Measurements from ENCODE around the gene ESRP2. TPM values are rescaled to one million over a fixed set of nuclear protein-coding genes. Genes with fewer than 3 reads are reported as not detected.

The ESRP2 gene
- polyA plus RNA-seq, 2 donors, result 80.5 to 90.5 TPM

DNA sequence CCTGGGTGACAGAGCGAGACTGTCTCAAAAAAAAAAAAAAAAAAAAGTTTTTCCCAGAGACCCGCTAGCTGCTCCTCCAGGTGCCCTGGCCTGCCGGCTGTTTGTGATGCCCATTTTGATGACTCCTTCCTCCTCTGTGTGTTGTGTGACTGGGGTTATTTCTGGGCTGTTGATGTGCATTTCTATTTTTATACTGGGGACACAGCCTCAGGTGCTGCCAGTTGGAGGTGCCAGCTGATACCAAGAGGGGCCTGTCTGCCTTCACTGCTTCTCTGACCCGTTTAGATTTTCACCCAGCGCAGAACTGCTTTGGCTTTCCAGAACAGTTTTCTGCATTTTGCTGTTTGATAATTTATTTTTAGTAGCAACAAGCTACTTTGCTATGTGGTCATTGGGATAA is 15.9 kb upstream of the ESRP2 start:
- Histone ChIP-seq H3K9me3 (ENCODE audit: control insufficient read depth in 2 of 2, insufficient read depth in 1 of 2, low read depth in 1 of 2, low read length in 1 of 2) (no peaks in the 10 kb centered on the region), H3K27me3 (ENCODE audit: control insufficient read depth in 1 of 2, insufficient read depth in 2 of 2, low read length in 2 of 2) (no peaks in the 10 kb centered on the region), H3K36me3 (ENCODE audit: control insufficient read depth in 2 of 2, insufficient read depth in 2 of 2, low read length in 1 of 2) (peaks cover 0 to 14% of the 10 kb centered on the region in 2 donors), H3K4me3 (ENCODE audit: low read depth in 1 of 2, low read length in 2 of 2) (no peak overlapping the region), H3K4me1 (ENCODE audit: control insufficient read depth in 2 of 2, insufficient read depth in 2 of 2, low read length in 1 of 2) (peaks cover 0 to 3% of the 10 kb centered on the region in 2 donors), H3K27ac (ENCODE audit: low read depth in 2 of 2, low read length in 1 of 2) (no peak overlapping the region)
- WGBS, 2 donors, result 83 to 93% methylated on average over 5 of the region's 5 CpGs

DNA sequence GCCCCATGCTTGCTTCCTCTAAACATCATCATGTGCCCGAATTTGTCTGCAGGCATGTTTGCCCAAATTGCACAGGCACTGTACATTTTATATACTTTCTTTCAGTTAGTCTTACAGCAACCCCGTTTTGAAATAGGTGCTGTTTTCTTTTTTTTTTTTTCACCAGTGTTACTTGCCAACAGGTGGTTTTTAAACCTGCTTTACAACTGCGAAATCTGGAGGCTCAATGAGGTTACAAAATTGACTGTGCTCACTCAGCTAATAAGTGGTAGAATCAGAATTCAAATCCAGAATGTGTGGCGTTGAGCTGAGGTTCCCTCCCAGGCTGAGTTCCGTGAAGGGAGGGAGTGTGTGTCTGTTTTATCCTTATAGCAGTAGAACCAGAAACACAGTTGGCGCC is 15.0 kb upstream of the ESRP2 start:
- Histone ChIP-seq H3K36me3 (ENCODE audit: control insufficient read depth in 2 of 2, insufficient read depth in 2 of 2, low read length in 1 of 2) (peaks cover 0 to 14% of the 10 kb centered on the region in 2 donors), H3K27me3 (ENCODE audit: control insufficient read depth in 1 of 2, insufficient read depth in 2 of 2, low read length in 2 of 2) (no peaks in the 10 kb centered on the region), H3K9me3 (ENCODE audit: control insufficient read depth in 2 of 2, insufficient read depth in 1 of 2, low read depth in 1 of 2, low read length in 1 of 2) (no peaks in the 10 kb centered on the region), H3K4me1 (ENCODE audit: control insufficient read depth in 2 of 2, insufficient read depth in 2 of 2, low read length in 1 of 2) (peaks cover 6 to 10% of the 10 kb centered on the region in 2 donors), H3K4me3 (ENCODE audit: low read depth in 1 of 2, low read length in 2 of 2) (no peak overlapping the region), H3K27ac (ENCODE audit: low read depth in 2 of 2, low read length in 1 of 2) (no peak overlapping the region)
- WGBS, 2 donors, result 81 to 84% methylated on average over 6 of the region's 6 CpGs

DNA sequence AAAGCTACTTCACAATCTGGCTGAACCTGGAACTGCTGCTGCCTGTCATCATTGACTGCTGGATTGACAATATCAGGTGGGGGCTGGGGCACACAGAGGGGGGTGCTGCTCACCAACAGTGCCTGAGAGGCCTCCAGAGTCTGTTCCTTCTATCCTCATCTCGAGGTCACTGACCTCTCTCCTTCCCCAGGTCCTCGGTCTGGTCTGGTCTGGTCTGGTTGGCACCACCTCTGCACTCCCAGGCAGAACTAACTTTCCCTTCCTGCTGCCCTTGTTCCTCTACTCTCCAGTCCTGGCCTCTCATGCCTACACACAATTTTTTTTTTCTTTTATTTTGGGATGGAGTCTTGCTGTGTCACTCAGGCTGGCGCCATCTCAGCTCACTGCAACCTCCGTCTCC is 13.4 kb upstream of the ESRP2 start:
- H3K27me3 ChIP-seq (ENCODE audit: control insufficient read depth in 1 of 2, insufficient read depth in 2 of 2, low read length in 2 of 2), result no peaks in the 10 kb centered on the region
- H3K27ac ChIP-seq (ENCODE audit: low read depth in 2 of 2, low read length in 1 of 2), result no peak overlapping the region
- WGBS, 2 donors, result 87 to 91% methylated on average over 4 of the region's 4 CpGs
- H3K36me3 ChIP-seq (ENCODE audit: control insufficient read depth in 2 of 2, insufficient read depth in 2 of 2, low read length in 1 of 2), result peaks cover 0 to 3% of the 10 kb centered on the region in 2 donors
- H3K4me1 ChIP-seq (ENCODE audit: control insufficient read depth in 2 of 2, insufficient read depth in 2 of 2, low read length in 1 of 2), result peaks cover 6 to 17% of the 10 kb centered on the region in 2 donors
- H3K9me3 ChIP-seq (ENCODE audit: control insufficient read depth in 2 of 2, insufficient read depth in 1 of 2, low read depth in 1 of 2, low read length in 1 of 2), result no peaks in the 10 kb centered on the region
- H3K4me3 ChIP-seq (ENCODE audit: low read depth in 1 of 2, low read length in 2 of 2), result no peak overlapping the region

DNA sequence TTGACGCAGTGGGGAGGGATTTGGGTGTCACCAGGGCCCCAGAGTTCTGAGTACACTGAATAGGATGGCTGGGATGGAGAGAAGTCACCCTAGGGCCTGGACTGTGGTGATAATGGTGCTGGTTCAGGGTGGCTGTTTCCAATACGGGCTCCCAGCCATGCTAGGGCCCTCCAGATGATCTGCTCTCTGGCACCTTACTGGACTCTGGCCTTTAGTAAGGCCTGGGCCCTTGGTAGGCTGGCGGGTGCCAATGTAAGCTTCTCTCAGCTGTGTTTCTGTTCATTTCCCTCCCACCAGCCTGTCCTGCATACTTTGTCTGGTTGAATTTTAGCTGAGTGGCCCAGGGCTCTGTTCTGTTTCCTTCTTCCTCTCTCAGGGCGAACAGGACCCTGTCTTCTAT is 12.0 kb upstream of the ESRP2 start:
- no peak overlapping the region for H3K27ac ChIP-seq (ENCODE audit: low read depth in 2 of 2, low read length in 1 of 2)
- H3K4me1 ChIP-seq (ENCODE audit: control insufficient read depth in 2 of 2, insufficient read depth in 2 of 2, low read length in 1 of 2), result peaks cover 6 to 19% of the 10 kb centered on the region in 2 donors
- H3K9me3 ChIP-seq (ENCODE audit: control insufficient read depth in 2 of 2, insufficient read depth in 1 of 2, low read depth in 1 of 2, low read length in 1 of 2), result no peaks in the 10 kb centered on the region
- WGBS, 2 donors, result 77 to 81% methylated on average over 4 of the region's 4 CpGs
- H3K36me3 ChIP-seq (ENCODE audit: control insufficient read depth in 2 of 2, insufficient read depth in 2 of 2, low read length in 1 of 2), result no peaks in the 10 kb centered on the region
- H3K27me3 ChIP-seq (ENCODE audit: control insufficient read depth in 1 of 2, insufficient read depth in 2 of 2, low read length in 2 of 2), result no peaks in the 10 kb centered on the region
- H3K4me3 ChIP-seq (ENCODE audit: low read depth in 1 of 2, low read length in 2 of 2), result no peak overlapping the region

DNA sequence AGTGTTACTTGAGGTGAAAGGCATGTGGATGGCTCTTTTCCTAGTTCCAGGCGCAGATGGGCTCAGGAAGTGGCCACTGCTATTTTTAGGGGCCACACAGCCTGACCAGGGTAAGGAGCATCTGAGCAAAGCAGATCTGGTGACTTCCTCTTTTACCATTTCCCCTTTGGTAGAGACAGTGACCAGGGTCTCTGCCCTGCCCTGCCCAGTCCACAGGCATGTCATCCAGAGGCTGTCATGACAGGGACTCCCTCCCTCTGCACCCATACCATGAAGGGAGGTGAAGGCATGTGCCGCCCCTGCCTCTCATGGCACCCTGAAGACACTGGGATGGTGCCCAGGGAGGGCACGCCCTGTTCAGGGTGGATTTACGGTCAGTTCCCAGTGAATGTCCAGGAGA is 11.5 kb upstream of the ESRP2 start:
- Histone ChIP-seq H3K4me3 (ENCODE audit: low read depth in 1 of 2, low read length in 2 of 2) (no peak overlapping the region), H3K36me3 (ENCODE audit: control insufficient read depth in 2 of 2, insufficient read depth in 2 of 2, low read length in 1 of 2) (no peaks in the 10 kb centered on the region), H3K4me1 (ENCODE audit: control insufficient read depth in 2 of 2, insufficient read depth in 2 of 2, low read length in 1 of 2) (peaks cover 6 to 19% of the 10 kb centered on the region in 2 donors), H3K27ac (ENCODE audit: low read depth in 2 of 2, low read length in 1 of 2) (no peak overlapping the region), H3K27me3 (ENCODE audit: control insufficient read depth in 1 of 2, insufficient read depth in 2 of 2, low read length in 2 of 2) (no peaks in the 10 kb centered on the region), H3K9me3 (ENCODE audit: control insufficient read depth in 2 of 2, insufficient read depth in 1 of 2, low read depth in 1 of 2, low read length in 1 of 2) (no peaks in the 10 kb centered on the region)
- 83 to 89% methylated on average over 4 of the region's 4 CpGs for WGBS, 2 donors

DNA sequence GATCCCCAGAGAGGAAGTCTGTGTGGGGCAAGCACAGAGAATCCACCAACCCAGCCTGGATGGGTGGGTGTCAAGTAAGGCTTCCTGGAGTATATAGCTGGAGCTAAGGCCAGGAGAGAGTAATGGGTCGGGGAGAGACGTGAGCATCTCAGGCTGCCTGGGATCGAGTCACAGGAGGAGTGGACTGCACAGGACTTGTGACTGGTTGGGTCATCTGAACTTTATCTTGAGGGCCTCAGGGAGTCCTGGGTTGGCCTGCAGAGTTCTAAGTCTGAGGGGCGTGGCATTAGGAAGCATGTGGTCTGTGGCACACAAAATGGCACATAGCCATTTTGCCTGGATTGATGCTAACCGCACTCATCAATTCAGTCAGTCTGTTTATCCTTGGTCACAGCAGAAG is 10.7 kb upstream of the ESRP2 start:
- H3K27ac ChIP-seq (ENCODE audit: low read depth in 2 of 2, low read length in 1 of 2), result peak overlapping the region in 1 of 2 donors; percentile 15

DNA sequence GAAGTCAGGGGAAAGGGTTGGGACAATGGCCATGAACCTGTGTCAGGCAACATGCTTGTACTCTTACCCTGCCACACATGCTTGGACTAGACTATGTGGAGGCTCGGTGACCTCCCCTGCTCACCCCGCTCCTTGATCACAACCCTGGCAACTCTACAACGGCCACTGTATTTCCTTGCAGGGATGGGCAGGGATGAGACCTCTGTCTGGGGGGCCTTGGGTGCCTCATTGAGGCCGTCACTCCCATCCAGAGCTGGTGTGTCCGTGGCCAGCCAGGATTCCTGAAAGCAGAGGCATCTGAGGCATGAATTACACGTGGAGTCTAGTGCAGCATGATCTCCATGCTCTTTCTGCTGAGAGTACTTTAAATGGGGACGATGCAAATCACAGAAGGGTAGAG is 10.2 kb upstream of the ESRP2 start:
- 81 to 85% methylated on average over 7 of the region's 7 CpGs for WGBS, 2 donors
- H3K27me3 ChIP-seq (ENCODE audit: control insufficient read depth in 1 of 2, insufficient read depth in 2 of 2, low read length in 2 of 2), result no peaks in the 10 kb centered on the region
- peak overlapping the region in 1 of 2 donors; percentile 15 for H3K27ac ChIP-seq (ENCODE audit: low read depth in 2 of 2, low read length in 1 of 2)
- no peaks in the 10 kb centered on the region for H3K36me3 ChIP-seq (ENCODE audit: control insufficient read depth in 2 of 2, insufficient read depth in 2 of 2, low read length in 1 of 2)
- no peaks in the 10 kb centered on the region for H3K9me3 ChIP-seq (ENCODE audit: control insufficient read depth in 2 of 2, insufficient read depth in 1 of 2, low read depth in 1 of 2, low read length in 1 of 2)
- peaks cover 6 to 19% of the 10 kb centered on the region in 2 donors for H3K4me1 ChIP-seq (ENCODE audit: control insufficient read depth in 2 of 2, insufficient read depth in 2 of 2, low read length in 1 of 2)
- peak overlapping the region; percentile 77 to 87 for H3K4me3 ChIP-seq (ENCODE audit: low read depth in 1 of 2, low read length in 2 of 2)

More for the DNA sequence above, 10.7 kb upstream of the ESRP2 start:
- Histone ChIP-seq H3K4me3 (ENCODE audit: low read depth in 1 of 2, low read length in 2 of 2) (no peak overlapping the region), H3K27me3 (ENCODE audit: control insufficient read depth in 1 of 2, insufficient read depth in 2 of 2, low read length in 2 of 2) (no peaks in the 10 kb centered on the region), H3K4me1 (ENCODE audit: control insufficient read depth in 2 of 2, insufficient read depth in 2 of 2, low read length in 1 of 2) (peaks cover 6 to 19% of the 10 kb centered on the region in 2 donors), H3K36me3 (ENCODE audit: control insufficient read depth in 2 of 2, insufficient read depth in 2 of 2, low read length in 1 of 2) (no peaks in the 10 kb centered on the region), H3K9me3 (ENCODE audit: control insufficient read depth in 2 of 2, insufficient read depth in 1 of 2, low read depth in 1 of 2, low read length in 1 of 2) (no peaks in the 10 kb centered on the region)
- WGBS, 2 donors, result 65 to 74% methylated on average over 5 of the region's 5 CpGs

DNA sequence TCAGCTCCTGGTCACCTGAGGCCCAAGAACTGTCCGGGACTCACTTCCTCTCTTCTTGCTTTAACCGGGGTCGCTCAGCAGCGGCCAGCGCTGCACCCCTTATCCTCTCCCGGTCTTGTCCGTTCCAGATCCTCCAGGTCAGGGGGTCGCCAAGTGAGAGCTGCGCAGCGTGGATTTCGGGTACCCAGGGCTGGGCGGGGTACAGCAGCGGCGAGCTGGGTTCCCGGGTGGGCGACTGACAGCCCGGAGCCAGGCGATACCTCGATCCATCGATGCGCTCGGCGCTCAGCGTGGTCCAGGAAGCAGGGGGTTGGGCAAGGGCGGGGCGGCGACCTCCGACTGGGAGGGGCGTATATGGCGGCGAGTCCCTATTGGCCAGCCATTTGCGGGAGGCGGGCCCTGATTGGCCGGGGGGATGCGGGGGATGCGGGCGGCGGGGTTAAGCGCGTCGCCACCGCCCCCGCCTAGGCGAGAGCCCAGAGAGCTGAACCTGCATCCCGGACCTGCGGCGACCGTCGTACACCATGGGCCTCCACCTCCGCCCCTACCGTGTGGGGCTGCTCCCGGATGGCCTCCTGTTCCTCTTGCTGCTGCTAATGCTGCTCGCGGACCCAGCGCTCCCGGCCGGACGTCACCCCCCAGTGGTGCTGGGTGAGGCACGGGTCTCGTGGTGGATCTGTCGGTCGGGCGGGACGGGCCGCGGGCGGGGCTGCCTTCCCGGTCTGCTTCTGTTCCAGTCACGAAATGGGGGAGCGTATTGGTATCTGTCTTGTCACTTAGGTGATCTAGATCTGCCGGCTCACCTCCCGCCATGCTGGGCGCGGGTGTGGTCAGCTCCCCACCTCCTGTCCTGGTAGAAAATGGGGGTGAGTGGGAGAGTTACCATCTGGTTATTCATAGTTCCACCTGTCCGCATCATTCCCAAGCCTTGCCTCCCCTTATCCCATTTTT is 9.3 kb upstream of the ESRP2 start, which contains the start of gene PLA2G15:
TSS of gene PLA2G15 (plus strand) at position 471 of the 951 bp plus-strand sequence. CDS start at position 525, 54 bp downstream.
- Histone ChIP-seq H3K4me1 (ENCODE audit: control insufficient read depth in 2 of 2, insufficient read depth in 2 of 2, low read length in 1 of 2) (peaks cover 6 to 19% of the 10 kb centered on the region in 2 donors), H3K4me3 (ENCODE audit: low read depth in 1 of 2, low read length in 2 of 2) (peak within 1 kb of the TSS; percentile 77 to 87), H3K36me3 (ENCODE audit: control insufficient read depth in 2 of 2, insufficient read depth in 2 of 2, low read length in 1 of 2) (no peaks in the 10 kb centered on the region), H3K27ac (ENCODE audit: low read depth in 2 of 2, low read length in 1 of 2) (peak within 1 kb of the TSS in 1 of 2 donors; percentile 54), H3K27me3 (ENCODE audit: control insufficient read depth in 1 of 2, insufficient read depth in 2 of 2, low read length in 2 of 2) (no peaks in the 10 kb centered on the region), H3K9me3 (ENCODE audit: control insufficient read depth in 2 of 2, insufficient read depth in 1 of 2, low read depth in 1 of 2, low read length in 1 of 2) (no peaks in the 10 kb centered on the region)
- WGBS, 2 donors, result 1% methylated on average over 72 to 75 of the region's 75 CpGs

DNA sequence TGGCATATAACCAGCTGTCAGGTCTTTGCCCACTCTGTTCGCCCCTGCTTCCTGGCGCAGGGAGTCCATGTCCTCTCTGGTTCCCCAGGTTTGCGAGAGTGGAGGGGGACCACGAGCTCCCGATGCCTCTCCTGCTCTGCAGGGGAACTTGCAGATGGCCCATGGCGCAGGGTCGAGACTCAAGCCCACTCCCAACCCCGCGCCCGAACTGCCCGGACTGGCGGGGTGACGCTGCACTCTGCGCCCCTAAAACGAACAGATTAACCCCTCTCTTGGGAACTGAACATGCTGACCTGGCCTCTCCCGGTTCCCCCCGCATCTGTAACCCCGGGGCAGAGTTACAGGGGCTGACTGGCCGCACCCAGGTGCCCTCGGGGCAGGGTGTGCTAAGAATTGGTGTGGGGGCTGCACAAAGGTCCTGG is 8.6 kb upstream of the ESRP2 start:
- WGBS, 2 donors, result 9% methylated on average over 20 of the region's 20 CpGs
- no peaks in the 10 kb centered on the region for H3K36me3 ChIP-seq (ENCODE audit: control insufficient read depth in 2 of 2, insufficient read depth in 2 of 2, low read length in 1 of 2)
- H3K27me3 ChIP-seq (ENCODE audit: control insufficient read depth in 1 of 2, insufficient read depth in 2 of 2, low read length in 2 of 2), result no peaks in the 10 kb centered on the region
- no peaks in the 10 kb centered on the region for H3K9me3 ChIP-seq (ENCODE audit: control insufficient read depth in 2 of 2, insufficient read depth in 1 of 2, low read depth in 1 of 2, low read length in 1 of 2)
- H3K4me3 ChIP-seq (ENCODE audit: low read depth in 1 of 2, low read length in 2 of 2), result peak overlapping the region; percentile 77 to 87
- H3K4me1 ChIP-seq (ENCODE audit: control insufficient read depth in 2 of 2, insufficient read depth in 2 of 2, low read length in 1 of 2), result peaks cover 6 to 23% of the 10 kb centered on the region in 2 donors
- H3K27ac ChIP-seq (ENCODE audit: low read depth in 2 of 2, low read length in 1 of 2), result no peak overlapping the region

Data from esophagus (tissue), 2 donors.